NCI-H2196 treated with DMSO at 0.1 percent for 48 hours (cell line): ENCODE results near the gene OPN4.

Experiments used
- DNase-seq: peaks from one replicate; lab custom pipeline; 2025; ENCODE audit not compliant: unreplicated experiment; lab: John Stamatoyannopoulos, UW

The OPN4 gene

GRCh38 chr10:86661161-86662025, 7.0 kb downstream of the OPN4 start:
- no peak for DNase-seq

GRCh38 chr10:86662186-86663045, 8.1 kb downstream of the OPN4 start:
- no peak for DNase-seq

GRCh38 chr10:86663046-86663345, 8.6 kb downstream of the OPN4 start:
- DNase-seq: no peak

GRCh38 chr10:86663576-86664339, 9.4 kb downstream of the OPN4 start:
- no peak for DNase-seq

GRCh38 chr10:86664341-86665217, 10.2 kb downstream of the OPN4 start:
- DNase-seq: no peak

- DNase-seq: no peak
Measured at GRCh38 chr10:86665218-86665607, 10.9 kb downstream of the OPN4 start.

GRCh38 chr10:86665868-86666267, 11.5 kb downstream of the OPN4 start:
- no peak for DNase-seq

GRCh38 chr10:86666538-86666937, 12.2 kb downstream of the OPN4 start:
- no peak for DNase-seq

GRCh38 chr10:86667421-86668181, 13.3 kb downstream of the OPN4 start:
- DNase-seq: no peak

GRCh38 chr10:86668297-86669165, 14.2 kb downstream of the OPN4 start, which contains the start of gene LDB3:
LDB3 (plus strand) TSS chr10:86668511; CDS start chr10:86668692, 181 bp downstream.
- DNase-seq: peak; percentile 39

- no peak for DNase-seq
Measured at GRCh38 chr10:86670290-86670811, 16.0 kb downstream of the OPN4 start.

GRCh38 chr10:86670876-86671275, 16.5 kb downstream of the OPN4 start:
- DNase-seq: no peak

- DNase-seq: no peak
Measured at GRCh38 chr10:86671419-86671818, 17.1 kb downstream of the OPN4 start.

GRCh38 chr10:86671985-86672710, 17.8 kb downstream of the OPN4 start:
- DNase-seq: no peak

- no peak for DNase-seq
Measured at GRCh38 chr10:86673216-86673826, 19.0 kb downstream of the OPN4 start.

GRCh38 chr10:86673827-86674581, 19.7 kb downstream of the OPN4 start:
- DNase-seq: peak; percentile 65

- DNase-seq: no peak
Measured at GRCh38 chr10:86674912-86675311, 20.6 kb downstream of the OPN4 start.
